ENCODE data around the gene RTL5.

RTL5 gene

DNA sequence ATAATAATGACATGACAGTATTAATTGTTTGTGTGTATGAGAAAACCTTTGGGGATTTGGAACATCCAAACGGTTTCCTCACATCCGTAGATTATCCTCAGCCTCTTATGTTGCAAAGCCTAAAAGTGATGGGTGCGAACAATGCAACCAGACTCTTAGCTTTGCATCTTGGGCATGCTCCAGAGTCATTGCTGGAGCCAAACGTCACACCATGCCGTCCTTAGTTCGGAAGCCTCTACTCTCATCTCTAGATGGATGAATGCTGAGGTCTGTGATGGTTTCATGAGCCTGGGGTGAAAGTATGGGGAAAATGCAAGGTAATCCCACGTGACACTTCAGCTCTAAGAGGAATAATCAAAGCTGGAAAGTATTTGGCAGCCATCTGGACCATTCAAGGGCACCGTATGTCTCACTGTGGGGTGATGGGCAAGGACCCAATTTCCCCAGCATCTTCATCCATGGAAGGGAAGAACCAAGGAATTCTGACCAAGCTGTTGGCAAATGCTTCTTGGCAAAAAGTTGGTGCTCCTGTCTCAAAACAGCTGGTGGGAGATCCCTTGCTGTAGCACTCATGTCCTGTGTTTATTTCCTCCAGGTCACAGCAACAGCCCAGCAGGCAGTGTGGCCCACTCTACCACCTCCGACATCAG is 6.3 kb upstream of the RTL5 start:
- H3K4me1 ChIP-seq = peaks cover 0 to 27% (median 19%) of the 10 kb centered on the region in 10 experiments; a peak in 14 of 20 replicates
- H3K27me3 ChIP-seq = peaks cover 38 to 100% (median 83%) of the 10 kb centered on the region in 11 experiments
- H3K36me3 ChIP-seq = peaks cover 0 to 52% (median 0%) of the 10 kb centered on the region in 11 experiments; a peak in 10 of 22 replicates
- H3K27ac ChIP-seq = no peak overlapping the region
- TF ChIP-seq Cebpa-rat (IDR thresholded peaks at IDR 0.05) = no peak
- no peak overlapping the region for H3K4me3 ChIP-seq
- H3K4me2 ChIP-seq = no peak overlapping the region
- H3K9ac ChIP-seq = no peak overlapping the region
- no peaks in the 10 kb centered on the region; a peak in 1 of 22 replicates for H3K9me3 ChIP-seq (replicated peaks in 1 of 11)
- H4K20me1 ChIP-seq = peaks cover 0 to 81% (median 0%) of the 10 kb centered on the region in 11 experiments; a peak in 7 of 22 replicates

DNA sequence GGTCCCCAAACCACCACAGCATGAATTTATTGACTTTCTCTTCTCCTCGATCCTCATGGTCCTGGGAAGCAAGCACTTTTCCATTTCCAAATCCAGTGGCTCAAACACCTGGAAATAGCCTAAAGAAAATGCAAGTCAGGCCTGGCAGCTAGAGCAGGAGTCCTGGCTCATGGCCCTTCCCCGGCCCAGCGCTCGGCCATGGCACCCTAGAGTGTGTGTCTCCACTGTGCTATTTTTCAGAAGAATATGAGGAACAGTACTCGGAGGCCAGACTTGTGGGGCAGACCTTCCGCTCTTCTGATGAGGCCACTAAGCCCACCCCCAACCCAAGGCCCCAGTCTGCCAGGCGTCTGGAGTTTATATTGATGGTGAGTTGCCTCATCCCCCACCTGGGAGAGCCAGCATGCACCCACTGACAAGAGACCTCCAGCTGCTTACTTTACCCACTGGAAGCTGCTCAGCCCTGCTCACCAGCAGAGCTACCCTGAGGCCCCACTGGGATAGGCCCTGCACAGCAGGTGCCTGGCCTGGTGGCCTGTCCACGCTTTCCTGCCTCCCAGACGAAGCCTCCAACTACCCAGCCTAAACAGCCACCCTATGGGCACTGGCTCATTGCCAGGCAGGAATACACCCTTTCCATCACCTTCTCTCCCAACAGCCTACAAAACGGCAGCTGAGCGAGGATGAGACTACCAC is 2.3 kb upstream of the RTL5 start:
- Histone ChIP-seq H3K4me3 (no peak overlapping the region), H3K9me3 (replicated peaks in 1 of 11) (peaks cover 0 to 14% (median 0%) of the 10 kb centered on the region in 11 experiments; a peak in 4 of 22 replicates), H3K27me3 (peaks cover 40 to 98% (median 82%) of the 10 kb centered on the region in 11 experiments), H3K4me1 (peaks cover 0 to 29% (median 19%) of the 10 kb centered on the region in 10 experiments; a peak in 14 of 20 replicates), H3K4me2 (no peak overlapping the region), H3K27ac (no peak overlapping the region), H3K9ac (no peak overlapping the region), H3K36me3 (peaks cover 0 to 44% (median 0%) of the 10 kb centered on the region in 11 experiments; a peak in 10 of 22 replicates), H4K20me1 (peaks cover 0 to 75% (median 0%) of the 10 kb centered on the region in 11 experiments; a peak in 9 of 22 replicates)
- TF ChIP-seq Cebpa-rat (IDR thresholded peaks at IDR 0.05) = no peak

DNA sequence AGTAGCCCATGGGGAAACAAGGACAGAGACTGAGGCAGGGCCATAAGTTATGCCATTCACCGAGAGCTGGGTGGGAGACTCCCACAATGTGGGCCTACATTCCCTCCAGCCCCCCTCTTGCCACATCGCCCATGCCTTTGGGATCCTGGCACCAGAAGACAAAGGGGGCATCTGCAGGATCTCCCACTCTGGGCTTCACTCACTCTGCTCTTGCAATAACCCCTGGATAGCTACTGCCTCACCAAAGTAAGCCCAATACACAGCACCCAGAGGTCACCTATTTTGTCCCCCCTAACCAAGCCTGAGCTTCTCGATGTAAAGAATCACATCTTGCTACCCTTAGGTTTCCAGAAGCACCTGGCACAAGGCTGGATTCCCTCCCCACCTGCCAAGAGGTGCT is 741 bp upstream of the RTL5 start:
- H3K4me2 ChIP-seq = peak overlapping the region; percentile 49 to 73 (median 64)
- H3K4me3 ChIP-seq = peak overlapping the region in 9 of 10 experiments; percentile 38 to 63 (median 51); a peak in 14 of 20 replicates
- H4K20me1 ChIP-seq = peaks cover 0 to 74% (median 0%) of the 10 kb centered on the region in 11 experiments; a peak in 10 of 22 replicates
- peaks cover 0 to 44% (median 26%) of the 10 kb centered on the region in 10 experiments; a peak in 16 of 20 replicates for H3K4me1 ChIP-seq
- no peak for TF ChIP-seq Cebpa-rat (IDR thresholded peaks at IDR 0.05)
- H3K9ac ChIP-seq = peak overlapping the region in 6 of 11 experiments; percentile 12 to 60 (median 40); a peak in 4 of 22 replicates
- H3K36me3 ChIP-seq = peaks cover 0 to 30% (median 0%) of the 10 kb centered on the region in 11 experiments; a peak in 6 of 22 replicates
- H3K27me3 ChIP-seq = peaks cover 50 to 97% (median 84%) of the 10 kb centered on the region in 11 experiments
- peaks cover 0 to 14% (median 0%) of the 10 kb centered on the region in 11 experiments; a peak in 3 of 22 replicates for H3K9me3 ChIP-seq (replicated peaks in 1 of 11)
- peak overlapping the region in 1 of 11 experiments; percentile 67; a peak in 1 of 22 replicates for H3K27ac ChIP-seq

DNA sequence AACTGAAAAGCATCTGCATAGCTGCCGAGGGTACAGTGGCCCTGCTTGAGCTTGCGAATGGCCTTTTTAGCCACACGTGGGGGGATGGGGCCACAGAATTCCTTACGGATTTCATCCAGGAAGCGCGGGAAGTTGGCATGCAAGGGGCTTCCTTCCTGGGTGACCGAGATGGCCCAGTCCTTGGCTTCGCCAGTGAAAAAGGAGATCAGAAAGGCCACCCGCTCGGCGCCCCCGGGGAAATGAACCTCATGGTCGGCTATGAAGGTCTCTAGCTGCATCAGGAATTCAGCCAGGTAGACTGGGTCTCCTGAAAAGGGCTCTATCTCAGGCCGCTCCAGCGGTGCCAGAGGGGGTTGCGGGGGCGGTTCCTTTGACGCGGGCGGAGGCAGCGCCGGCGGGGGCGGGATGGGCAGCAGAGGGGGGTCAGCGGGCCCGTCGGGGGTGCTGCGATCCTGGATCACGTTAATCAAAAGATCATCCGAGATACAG is 909 bp downstream of the RTL5 start:
- Histone ChIP-seq H3K4me3 (peak overlapping the region in 6 of 10 experiments; percentile 40 to 63 (median 51); a peak in 11 of 20 replicates), H3K36me3 (peaks cover 0 to 26% (median 0%) of the 10 kb centered on the region in 11 experiments; a peak in 3 of 22 replicates), H3K9ac (peak overlapping the region in 6 of 11 experiments; percentile 31 to 70 (median 52); a peak in 7 of 22 replicates), H3K4me1 (peaks cover 5 to 60% (median 42%) of the 10 kb centered on the region in 10 experiments; a peak in 19 of 20 replicates), H3K27ac (peak overlapping the region in 4 of 11 experiments; percentile 62 to 68 (median 64); a peak in 9 of 22 replicates), H4K20me1 (peaks cover 0 to 63% (median 0%) of the 10 kb centered on the region in 11 experiments; a peak in 11 of 22 replicates), H3K9me3 (replicated peaks in 1 of 11) (peaks cover 0 to 14% (median 0%) of the 10 kb centered on the region in 11 experiments; a peak in 3 of 22 replicates), H3K27me3 (peaks cover 52 to 89% (median 77%) of the 10 kb centered on the region in 11 experiments), H3K4me2 (peak overlapping the region; percentile 57 to 86 (median 65); a peak in 21 of 22 replicates)
- TF ChIP-seq Cebpa-rat (IDR thresholded peaks at IDR 0.05) = no peak

DNA sequence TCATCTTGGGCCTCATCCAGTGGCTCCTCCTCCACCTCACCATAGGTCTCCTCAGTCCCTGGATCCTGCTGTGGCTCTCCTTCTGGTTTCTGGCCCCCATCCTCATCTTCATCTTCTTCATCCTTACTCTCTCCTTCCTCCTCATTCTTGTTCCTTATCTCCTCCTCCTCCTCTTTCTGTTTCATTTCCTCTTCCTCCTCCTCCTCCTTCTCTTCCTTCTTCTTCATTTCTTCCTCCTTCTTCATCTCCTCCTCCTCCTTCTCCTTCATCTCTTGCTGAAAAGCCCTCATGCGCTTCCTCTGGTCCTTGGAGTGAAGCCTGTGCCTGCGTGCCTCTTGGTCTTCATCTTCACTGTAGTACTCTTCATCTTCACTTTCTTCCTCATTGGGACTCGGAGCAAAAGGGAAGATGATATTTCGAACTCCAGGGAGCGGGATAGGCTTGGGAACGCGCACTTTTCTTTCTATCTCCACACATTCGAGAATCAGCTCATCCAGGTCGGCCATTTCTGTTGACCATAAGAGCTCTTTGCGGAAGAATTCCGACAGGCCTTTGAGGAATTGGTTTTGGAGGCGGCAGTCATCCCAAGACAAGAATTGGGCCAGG is 1.5 kb downstream of the RTL5 start:
- H3K27me3 ChIP-seq = peaks cover 52 to 89% (median 72%) of the 10 kb centered on the region in 11 experiments
- H3K9ac ChIP-seq = no peak overlapping the region
- peaks cover 0 to 21% (median 0%) of the 10 kb centered on the region in 11 experiments; a peak in 3 of 22 replicates for H3K36me3 ChIP-seq
- H3K4me3 ChIP-seq = peak overlapping the region in 2 of 10 experiments; percentile 18 to 46; a peak in 3 of 20 replicates
- TF ChIP-seq Cebpa-rat (IDR thresholded peaks at IDR 0.05) = no peak
- H3K4me1 ChIP-seq = peaks cover 10 to 66% (median 47%) of the 10 kb centered on the region in 10 experiments; a peak in 19 of 20 replicates
- H3K27ac ChIP-seq = no peak overlapping the region
- peak overlapping the region in 7 of 11 experiments; percentile 57 to 86 (median 64); a peak in 12 of 22 replicates for H3K4me2 ChIP-seq
- H3K9me3 ChIP-seq (replicated peaks in 1 of 11) = peaks cover 0 to 14% (median 0%) of the 10 kb centered on the region in 11 experiments; a peak in 3 of 22 replicates
- peaks cover 0 to 57% (median 0%) of the 10 kb centered on the region in 11 experiments; a peak in 11 of 22 replicates for H4K20me1 ChIP-seq

DNA sequence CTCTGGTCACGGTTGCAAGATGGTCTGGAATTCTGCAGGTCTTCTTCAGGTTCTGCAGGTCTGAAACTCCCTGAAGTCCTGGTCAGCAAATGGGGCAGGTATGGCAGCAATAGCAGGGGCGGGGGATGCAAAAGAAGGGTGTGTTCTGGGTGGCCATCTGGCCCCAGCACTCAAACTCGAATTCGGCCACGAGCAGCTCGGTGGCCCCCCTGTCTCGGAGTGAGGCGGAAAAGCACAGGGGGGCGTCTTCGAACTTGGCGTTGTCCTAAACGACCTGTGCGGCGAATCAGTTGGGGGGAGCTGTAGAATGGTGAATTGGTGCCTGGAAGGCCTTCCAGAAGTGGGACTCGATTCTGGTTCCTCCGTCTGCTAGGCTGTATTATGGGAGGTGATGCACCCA is 2.1 kb downstream of the RTL5 start:
- Histone ChIP-seq H3K4me2 (peak overlapping the region in 6 of 11 experiments; percentile 20 to 86 (median 68); a peak in 10 of 22 replicates), H3K4me3 (no peak overlapping the region), H4K20me1 (peaks cover 0 to 51% (median 0%) of the 10 kb centered on the region in 11 experiments; a peak in 11 of 22 replicates), H3K36me3 (peaks cover 0 to 20% (median 0%) of the 10 kb centered on the region in 11 experiments; a peak in 3 of 22 replicates), H3K9me3 (replicated peaks in 1 of 11) (peaks cover 0 to 14% (median 0%) of the 10 kb centered on the region in 11 experiments; a peak in 3 of 22 replicates), H3K9ac (no peak overlapping the region), H3K27me3 (peaks cover 48 to 89% (median 70%) of the 10 kb centered on the region in 11 experiments), H3K27ac (no peak overlapping the region), H3K4me1 (peaks cover 14 to 72% (median 53%) of the 10 kb centered on the region in 10 experiments; a peak in 19 of 20 replicates)
- TF ChIP-seq Cebpa-rat (IDR thresholded peaks at IDR 0.05) = no peak

DNA sequence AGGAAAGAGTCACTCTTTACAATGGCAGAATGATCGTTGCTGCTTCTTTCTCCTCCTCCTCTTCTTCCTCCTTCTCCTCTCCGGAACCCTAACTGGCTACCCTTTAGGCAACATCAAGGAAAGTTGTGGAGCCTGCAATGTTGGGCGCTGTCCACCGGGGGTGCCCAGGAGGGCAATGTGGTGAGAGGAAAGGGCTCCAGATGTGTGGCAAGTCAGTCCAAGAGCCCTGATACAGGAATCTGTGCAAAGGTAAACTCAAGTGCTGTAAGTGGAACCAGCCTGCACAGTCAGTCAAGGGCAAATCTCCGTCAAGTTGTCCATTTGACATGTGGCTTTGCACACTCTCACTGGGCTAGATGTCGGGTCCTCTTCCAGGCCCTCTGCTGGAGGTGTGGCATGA is 2.8 kb downstream of the RTL5 start:
- peaks cover 45 to 83% (median 69%) of the 10 kb centered on the region in 11 experiments for H3K27me3 ChIP-seq
- H3K4me2 ChIP-seq = peak overlapping the region in 4 of 11 experiments; percentile 80 to 92 (median 88); a peak in 5 of 22 replicates
- TF ChIP-seq Cebpa-rat (IDR thresholded peaks at IDR 0.05) = no peak
- H3K36me3 ChIP-seq = peaks cover 0 to 15% (median 0%) of the 10 kb centered on the region in 11 experiments; a peak in 1 of 22 replicates
- H4K20me1 ChIP-seq = peaks cover 0 to 44% (median 0%) of the 10 kb centered on the region in 11 experiments; a peak in 11 of 22 replicates
- H3K4me3 ChIP-seq = no peak overlapping the region
- no peak overlapping the region for H3K9ac ChIP-seq
- H3K27ac ChIP-seq = no peak overlapping the region
- H3K9me3 ChIP-seq (replicated peaks in 1 of 11) = peaks cover 0 to 14% (median 0%) of the 10 kb centered on the region in 11 experiments; a peak in 3 of 22 replicates
- H3K4me1 ChIP-seq = peaks cover 22 to 79% (median 61%) of the 10 kb centered on the region in 10 experiments

Measured in BLaER1 treated with 17β-estradiol and CSF1 and Interleukin-3, amounts not matched to agents 10 nM and 100 nM (cell line).